HG03565 (cell line): ENCODE results near the gene TRIM23.

Experiments
- ATAC-seq: cut with Tn5 transposase; IDR thresholded peaks from one replicate; pipeline ENCODE4 v1.9.1; 2021; ENCODE audit warnings: mild to moderate bottlenecking, moderate library complexity; ENCODE audit not compliant: unreplicated experiment

The TRIM23 gene

DNA sequence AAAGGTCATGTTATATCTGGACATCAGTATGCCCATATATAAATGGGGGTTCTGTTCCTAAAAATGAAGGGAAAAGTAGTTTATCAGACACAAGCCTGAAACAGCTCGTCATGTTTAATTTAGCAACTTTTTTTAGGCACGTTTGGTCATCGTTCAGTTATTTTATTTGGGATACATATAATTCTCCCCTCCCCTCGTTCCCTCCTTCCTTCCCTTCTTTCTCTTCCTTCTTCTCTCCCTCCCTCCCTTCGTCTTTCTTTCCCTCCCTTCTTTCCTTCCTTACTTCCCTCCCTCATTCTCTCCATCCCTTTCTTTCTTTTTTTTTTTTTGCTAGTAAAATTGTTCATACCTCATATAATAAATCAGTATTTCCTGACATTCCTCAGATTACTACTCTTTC, 57.6 kb downstream of the TRIM23 start:
- no peak for ATAC-seq

GRCh38 chr5:65563777-65564176, 60.4 kb downstream of the TRIM23 start:
- ATAC-seq = no peak

- ATAC-seq = peak; percentile 98
Observed at GRCh38 chr5:65562731-65563701, 61.1 kb downstream of the TRIM23 start, which contains the start of the genes CENPK and PPWD1. Gene CENPK (minus strand): TSS chr5:65563168. CDS start chr5:65554907, 8,261 bp downstream. Gene PPWD1 (plus strand): TSS chr5:65563296. CDS start chr5:65563311, 15 bp downstream.

GRCh38 chr5:65556718-65557117, 67.4 kb downstream of the TRIM23 start:
- ATAC-seq = no peak

- no peak for ATAC-seq
Observed at GRCh38 chr5:65556181-65556580, 68.0 kb downstream of the TRIM23 start.

- ATAC-seq = no peak
Observed at GRCh38 chr5:65555287-65555686, 68.8 kb downstream of the TRIM23 start.

GRCh38 chr5:65553941-65554340, 70.2 kb downstream of the TRIM23 start:
- no peak for ATAC-seq

- no peak for ATAC-seq
Observed at GRCh38 chr5:65548281-65548680, 75.9 kb downstream of the TRIM23 start.

DNA sequence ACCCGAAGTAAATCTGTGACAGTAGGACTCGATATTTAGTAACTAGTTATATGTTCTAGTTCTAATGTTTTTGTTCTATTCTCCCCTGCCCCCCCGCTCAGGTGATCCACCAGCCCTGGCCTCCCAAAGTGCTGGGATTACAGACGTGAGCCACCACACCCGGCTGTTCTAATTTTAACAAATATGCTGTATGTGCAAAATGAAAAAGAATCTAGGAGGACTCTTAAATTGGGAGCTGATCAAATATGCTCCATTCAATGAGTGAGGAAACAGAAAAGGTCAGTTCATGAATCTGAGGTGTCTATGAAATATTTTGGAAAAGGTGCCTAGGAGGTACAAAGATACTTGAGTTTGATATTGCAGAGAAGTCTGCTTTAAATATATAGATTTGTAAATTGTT, 78.0 kb downstream of the TRIM23 start:
- no peak for ATAC-seq

DNA sequence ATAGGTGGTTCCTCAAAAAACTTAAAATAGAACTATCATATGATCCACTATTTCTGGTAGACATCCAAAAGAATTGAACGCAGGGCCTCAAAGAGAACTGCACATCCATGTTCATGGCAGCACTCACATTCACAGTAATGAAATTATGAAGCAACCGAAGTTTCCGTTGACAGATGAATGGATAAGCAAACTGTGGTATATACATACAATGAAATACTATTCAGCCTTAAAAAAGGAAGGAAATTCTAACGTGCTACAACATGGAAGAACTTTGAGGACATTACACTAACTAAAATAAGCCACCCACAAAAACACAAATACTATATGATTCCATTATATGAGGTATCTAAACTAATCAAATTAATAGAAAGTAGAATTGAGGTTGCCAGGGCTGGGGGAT, 79.7 kb downstream of the TRIM23 start:
- ATAC-seq = no peak

- no peak for ATAC-seq
Observed at GRCh38 chr5:65539827-65540226, 84.3 kb downstream of the TRIM23 start.
